ENCODE measurements around the gene CLCA2. TPM values are rescaled to one million over a fixed set of nuclear protein-coding genes. Genes with fewer than 3 reads are reported as not detected.

CLCA2 gene
- polyA plus RNA-seq, 1 of the 3 experiments (the other 2 are of a cell fraction): 0.02 TPM

- no peak overlapping the region for H3K4me3 ChIP-seq (ENCODE audit: low read depth in 2 of 2, low read length in 1 of 2)
These were observed 53.7 kb downstream of the CLCA2 start for GRCh38 chr1:86477682-86478081.

GRCh38 chr1:86478416-86479156 is 54.6 kb downstream of the CLCA2 start:
- no peak for DNase-seq
- Histone ChIP-seq H3K36me3 (replicated peaks in 1 of 2; ENCODE audit: control insufficient read depth in 1 of 2, insufficient read depth in 2 of 2, low read length in 1 of 2) (no peaks in the 10 kb centered on the region), H3K4me3 (ENCODE audit: low read depth in 2 of 2, low read length in 1 of 2) (no peak overlapping the region), H3K9me3 (no peaks in the 10 kb centered on the region), H3K27me3 (ENCODE audit: insufficient read depth) (peaks cover 5% of the 10 kb centered on the region; the same call in 1 of the 2 replicates), H3K79me2 (ENCODE audit: insufficient read depth) (no peaks in the 10 kb centered on the region), H2AFZ (ENCODE audit: low read depth) (no peak overlapping the region), H3K4me2 (no peak overlapping the region), H3K4me1 (ENCODE audit: control insufficient read depth in 1 of 2, insufficient read depth in 2 of 2, low read depth in 1 of 2, low read length in 1 of 2) (no peaks in the 10 kb centered on the region), H3F3A (replicated peaks; ENCODE audit: insufficient read depth) (no peaks in the 10 kb centered on the region), H3K9ac (no peak overlapping the region), H4K20me1 (ENCODE audit: insufficient read depth) (no peaks in the 10 kb centered on the region), H3K9me2 (no peaks in the 10 kb centered on the region), H3K27ac (ENCODE audit: low read depth in 2 of 2, low read length in 1 of 2) (no peak overlapping the region)
- CTCF ChIA-PET: no interaction called here
- WGBS (ENCODE audit: low lambda C conversion rate): 56% methylated on average over 5 of the region's 5 CpGs
- POLR2A ChIA-PET: no interaction called here
- TF ChIP-seq NFIC (IDR thresholded peaks at IDR 0.05; ENCODE audit: borderline replicate concordance) (no peak), MAX (IDR thresholded peaks at IDR 0.05; ENCODE audit: low read depth) (no peak), RCOR1 (IDR thresholded peaks at IDR 0.05; ENCODE audit: low read length) (no peak), RXRA (IDR thresholded peaks at IDR 0.05; ENCODE audit: borderline replicate concordance, low read depth) (no peak), FOXJ3 (CRISPR knock-in tag; IDR thresholded peaks at IDR 0.05) (no peak), RFX5 (IDR thresholded peaks at IDR 0.05; ENCODE audit: low read length) (no peak), TAF1 (IDR thresholded peaks at IDR 0.05; ENCODE audit: borderline replicate concordance, low read depth, low read length) (no peak), CTCF (IDR thresholded peaks at IDR 0.05) (no peak), FOXM1 (IDR thresholded peaks at IDR 0.05; ENCODE audit: low read depth) (no peak), MEF2A (IDR thresholded peaks at IDR 0.05; ENCODE audit: borderline replicate concordance, low read depth) (no peak), YY1 (IDR thresholded peaks at IDR 0.05; ENCODE audit: low read depth) (no peak), USF1 (IDR thresholded peaks at IDR 0.05; ENCODE audit: borderline replicate concordance, low read depth) (no peak), CHD2 (IDR thresholded peaks at IDR 0.05; ENCODE audit: low read length, partially characterized antibody) (no peak), ELF1 (IDR thresholded peaks at IDR 0.05) (no peak), MXI1 (IDR thresholded peaks at IDR 0.05; ENCODE audit: low read depth, low read length) (no peak), EP300 (IDR thresholded peaks at IDR 0.05; ENCODE audit: borderline replicate concordance in 1 of 2, low read depth in 1 of 2, low read length in 1 of 2) (no peak), SIN3A (IDR thresholded peaks at IDR 0.05; ENCODE audit: borderline replicate concordance, low read depth, low read length) (no peak), PBX3 (IDR thresholded peaks at IDR 0.05) (no peak), POLR2AphosphoS5 (IDR thresholded peaks at IDR 0.05; ENCODE audit: low read depth, low read length) (no peak)

More at GRCh38 chr1:86477682-86478081, 53.7 kb downstream of the CLCA2 start:
- Histone ChIP-seq H3K79me2 (ENCODE audit: insufficient read depth) (no peaks in the 10 kb centered on the region), H3K9me3 (no peaks in the 10 kb centered on the region), H3K36me3 (replicated peaks in 1 of 2; ENCODE audit: control insufficient read depth in 1 of 2, insufficient read depth in 2 of 2, low read length in 1 of 2) (no peaks in the 10 kb centered on the region), H3K27me3 (ENCODE audit: insufficient read depth) (peaks cover 5% of the 10 kb centered on the region; the same call in 1 of the 2 replicates), H3K9ac (no peak overlapping the region), H4K20me1 (ENCODE audit: insufficient read depth) (no peaks in the 10 kb centered on the region), H3K4me1 (ENCODE audit: control insufficient read depth in 1 of 2, insufficient read depth in 2 of 2, low read depth in 1 of 2, low read length in 1 of 2) (no peaks in the 10 kb centered on the region), H3K9me2 (no peaks in the 10 kb centered on the region), H2AFZ (ENCODE audit: low read depth) (no peak overlapping the region), H3K27ac (ENCODE audit: low read depth in 2 of 2, low read length in 1 of 2) (no peak overlapping the region), H3K4me2 (no peak overlapping the region), H3F3A (replicated peaks; ENCODE audit: insufficient read depth) (peaks cover 3% of the 10 kb centered on the region)
- ChIA-PET CTCF (no interaction called here), POLR2A (no interaction called here)
- TF ChIP-seq CHD2 (IDR thresholded peaks at IDR 0.05; ENCODE audit: low read length, partially characterized antibody): no peak
- TF ChIP-seq USF1 (IDR thresholded peaks at IDR 0.05; ENCODE audit: borderline replicate concordance, low read depth): no peak
- TF ChIP-seq ELF1 (IDR thresholded peaks at IDR 0.05): no peak
- TF ChIP-seq SMC3 (IDR thresholded peaks at IDR 0.05; ENCODE audit: low read depth, low read length): no peak
- no peak for TF ChIP-seq FOSL2 (IDR thresholded peaks at IDR 0.05; ENCODE audit: borderline replicate concordance, low read depth)
- no peak for TF ChIP-seq SIN3A (IDR thresholded peaks at IDR 0.05; ENCODE audit: borderline replicate concordance, low read depth, low read length)
- no peak for TF ChIP-seq RCOR1 (IDR thresholded peaks at IDR 0.05; ENCODE audit: low read length)
- TF ChIP-seq TCF12 (IDR thresholded peaks at IDR 0.05): no peak
- no peak for TF ChIP-seq NRF1 (IDR thresholded peaks at IDR 0.05; ENCODE audit: low read depth, low read length)
- TF ChIP-seq RXRA (IDR thresholded peaks at IDR 0.05; ENCODE audit: borderline replicate concordance, low read depth): no peak
- DNase-seq: no peak
- WGBS (ENCODE audit: low lambda C conversion rate): 75% methylated on average over 4 of the region's 4 CpGs

Data from SK-N-SH (cell line).